ENCODE data around the gene PLA2G6. TPM values are rescaled to one million over a fixed set of nuclear protein-coding genes. Genes with fewer than 3 reads are reported as not detected.

The PLA2G6 gene
- total and polyA plus RNA-seq, 9 of the 15 experiments (the other 6 are each of a cell fraction or from before 2014, with no cell fraction given) = 0.11 to 12.2 (median 9.7) TPM

DNA sequence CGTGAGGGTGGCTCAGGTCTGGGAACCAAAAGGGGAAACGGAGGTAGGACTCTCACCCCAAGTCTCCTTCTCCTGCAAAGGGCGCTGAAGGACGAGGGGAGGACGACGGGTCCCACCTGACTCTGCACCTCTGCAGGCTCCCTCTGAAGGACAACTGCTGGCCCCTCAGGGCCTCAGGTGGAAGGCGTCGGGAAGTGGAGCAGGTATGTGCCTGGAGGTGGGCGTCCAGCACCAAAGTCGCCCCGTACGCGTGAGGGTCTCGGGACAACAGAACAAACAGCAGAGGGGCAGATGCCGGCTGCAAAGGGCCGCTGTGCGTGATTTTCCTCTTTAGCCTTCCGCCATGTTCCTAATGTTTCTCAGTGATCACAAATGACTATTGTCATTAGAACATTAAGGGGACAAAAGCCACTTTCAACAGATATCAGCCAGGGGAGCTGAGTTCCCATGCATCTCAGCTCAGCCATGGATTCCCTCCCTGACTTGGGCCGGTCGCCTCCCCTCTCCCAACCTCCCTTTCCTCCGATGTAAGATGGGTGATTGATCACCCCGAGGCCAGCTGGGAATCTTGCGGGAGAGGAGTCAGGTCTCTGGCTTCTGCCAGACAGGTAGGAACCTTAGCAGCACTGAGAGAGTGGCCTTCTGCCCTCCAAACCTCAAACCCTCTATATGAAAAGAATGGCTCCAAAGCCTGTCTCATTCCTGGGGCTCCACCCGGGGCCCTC lies 98.5 kb downstream of the PLA2G6 start:
- in situ Hi-C loops (cut with MboI) = no loop called here
- H3K36me3 ChIP-seq (ENCODE audit: control insufficient read depth, insufficient read depth, low read length) = no peaks in the 10 kb centered on the region
- no peak overlapping the region for H3K27ac ChIP-seq (ENCODE audit: extremely low read depth, low read depth, low read length)
- BruUV-seq (replicated peaks) = no TSS peak
- no peak overlapping the region for H2AFZ ChIP-seq (ENCODE audit: low read depth, low read length)
- no peaks in the 10 kb centered on the region for H3K79me2 ChIP-seq (ENCODE audit: control insufficient read depth, insufficient read depth, low read length)
- H3K9me1 ChIP-seq (ENCODE audit: control insufficient read depth, insufficient read depth, low read length) = no peaks in the 10 kb centered on the region
- no peaks in the 10 kb centered on the region for H4K20me1 ChIP-seq (replicated peaks; ENCODE audit: control insufficient read depth, insufficient read depth, low read length)
- H3K4me1 ChIP-seq (replicated peaks in 1 of 2; ENCODE audit: control insufficient read depth in 2 of 2, insufficient read depth in 2 of 2, low read length in 2 of 2) = peaks cover 0 to 44% of the 10 kb centered on the region in 2 experiments; a peak in 2 of 5 replicates
- ATAC-seq = no peak
- ChIA-PET CTCF (ENCODE audit: low intra/inter-chr PET ratio) (no interaction called here), POLR2A (interaction anchor here (0.6 kb wide), 1 partner anchor 119 kb away, joined by 3 read pairs; the partner anchor contains the start of gene MAFF)
- 10% methylated on average over 14 of the region's 24 CpGs for WGBS (ENCODE audit: insufficient coverage, low coverage, missing lambda C conversion rate)
- H3K4me2 ChIP-seq (ENCODE audit: insufficient read depth, low read length) = no peak overlapping the region
- DNase-seq (ENCODE audit: extremely low read depth in 1 of 4, low spot score in 3 of 4) = no peak
- H3K9me3 ChIP-seq (replicated peaks; ENCODE audit: control insufficient read depth, insufficient read depth, low read depth, low read length) = no peaks in the 10 kb centered on the region
- TF ChIP-seq NFIC (IDR thresholded peaks at IDR 0.05) (no peak), ZNF311 (CRISPR knock-in tag; IDR thresholded peaks at IDR 0.05) (no peak), CTBP1 (IDR thresholded peaks at IDR 0.05; ENCODE audit: borderline replicate concordance) (no peak), ZMIZ1 (IDR thresholded peaks at IDR 0.05; ENCODE audit: low read depth in 2 of 2, low read length in 2 of 2) (no peak), PCBP1 (IDR thresholded peaks at IDR 0.05; ENCODE audit: low read depth, low read length, poor library complexity, severe bottlenecking) (no peak), CTCFL (IDR thresholded peaks at IDR 0.05; ENCODE audit: borderline replicate concordance, insufficient read depth, low read depth, low read length, poor library complexity, severe bottlenecking) (no peak), NBN (IDR thresholded peaks at IDR 0.05; ENCODE audit: low read depth) (no peak), SIN3B (IDR thresholded peaks at IDR 0.05; ENCODE audit: low read depth) (no peak), DEAF1 (CRISPR knock-in tag; IDR thresholded peaks at IDR 0.05) (no peak)
- peak overlapping the region in 1 of 2 experiments; percentile 17; a peak in 1 of 4 replicates for H3K9ac ChIP-seq (ENCODE audit: insufficient read depth in 1 of 2, low read depth in 2 of 2, low read length in 2 of 2)
- H3K27me3 ChIP-seq (ENCODE audit: control insufficient read depth in 2 of 2, insufficient read depth in 2 of 2, low read length in 2 of 2) = peaks cover 2 to 48% of the 10 kb centered on the region in 2 experiments; a peak in 2 of 5 replicates
- no peak overlapping the region for H3K4me3 ChIP-seq
- intact Hi-C loops (cut with micrococcal nuclease) = no loop called here
- FAIRE-seq = no peak

All from K562 (cell line).